ENCODE measurements around the gene SPDYE6. TPM values are rescaled to one million over a fixed set of nuclear protein-coding genes. Genes with fewer than 3 reads are reported as not detected.

Gene SPDYE6
- total and polyA plus RNA-seq, 7 donors = 0.23 TPM; not detected in 6

DNA sequence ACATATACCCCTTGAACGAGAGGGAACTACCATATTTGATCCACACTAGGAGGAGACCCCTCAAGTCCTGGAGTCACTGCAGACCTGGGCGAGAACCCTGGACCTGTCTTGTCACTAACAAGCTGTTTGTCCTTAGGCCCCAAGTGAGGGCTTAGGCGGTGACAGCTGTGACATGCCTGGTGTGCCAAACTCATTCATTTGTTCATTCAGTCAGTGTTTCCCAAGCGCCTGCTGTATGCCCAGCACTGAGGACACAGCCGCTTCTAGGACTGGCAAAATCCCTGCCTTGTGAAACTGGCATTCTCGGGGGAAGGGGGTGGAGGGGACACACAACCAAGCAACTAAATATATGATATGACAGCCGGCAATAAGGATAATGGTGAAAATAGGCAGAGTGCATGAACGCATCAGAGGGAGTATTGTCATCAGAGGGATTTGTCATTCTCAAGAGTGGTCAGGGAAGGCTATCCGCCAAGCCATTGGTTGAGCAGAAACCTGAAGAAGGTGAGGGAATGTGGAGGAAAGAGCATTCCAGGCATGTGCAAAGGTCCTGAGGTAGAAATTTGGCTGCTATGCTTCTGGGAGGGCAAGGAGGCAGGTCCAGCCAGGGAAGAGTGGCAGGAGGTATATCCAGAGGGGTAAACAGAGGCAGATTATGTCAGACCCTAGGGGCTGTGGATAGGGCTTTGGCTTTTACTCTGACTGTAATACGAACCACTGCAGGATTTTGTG lies 58.6 kb downstream of the SPDYE6 start:
- no peak for TF ChIP-seq POLR2AphosphoS5 (IDR thresholded peaks at IDR 0.05)
- TF ChIP-seq EP300 (IDR thresholded peaks at IDR 0.05) = no peak
- TF ChIP-seq, protein P1, sequence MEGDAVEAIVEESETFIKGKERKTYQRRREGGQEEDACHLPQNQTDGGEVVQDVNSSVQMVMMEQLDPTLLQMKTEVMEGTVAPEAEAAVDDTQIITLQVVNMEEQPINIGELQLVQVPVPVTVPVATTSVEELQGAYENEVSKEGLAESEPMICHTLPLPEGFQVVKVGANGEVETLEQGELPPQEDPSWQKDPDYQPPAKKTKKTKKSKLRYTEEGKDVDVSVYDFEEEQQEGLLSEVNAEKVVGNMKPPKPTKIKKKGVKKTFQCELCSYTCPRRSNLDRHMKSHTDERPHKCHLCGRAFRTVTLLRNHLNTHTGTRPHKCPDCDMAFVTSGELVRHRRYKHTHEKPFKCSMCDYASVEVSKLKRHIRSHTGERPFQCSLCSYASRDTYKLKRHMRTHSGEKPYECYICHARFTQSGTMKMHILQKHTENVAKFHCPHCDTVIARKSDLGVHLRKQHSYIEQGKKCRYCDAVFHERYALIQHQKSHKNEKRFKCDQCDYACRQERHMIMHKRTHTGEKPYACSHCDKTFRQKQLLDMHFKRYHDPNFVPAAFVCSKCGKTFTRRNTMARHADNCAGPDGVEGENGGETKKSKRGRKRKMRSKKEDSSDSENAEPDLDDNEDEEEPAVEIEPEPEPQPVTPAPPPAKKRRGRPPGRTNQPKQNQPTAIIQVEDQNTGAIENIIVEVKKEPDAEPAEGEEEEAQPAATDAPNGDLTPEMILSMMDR (IDR thresholded peaks at IDR 0.05) = no peak
- TF ChIP-seq POLR2A (IDR thresholded peaks at IDR 0.05) = no peak
- H3K27ac ChIP-seq = no peak overlapping the region
- no peaks in the 10 kb centered on the region for H3K4me1 ChIP-seq
- no peak overlapping the region for H3K4me3 ChIP-seq
- no peak for DNase-seq
- no peaks in the 10 kb centered on the region for H3K36me3 ChIP-seq
- intact Hi-C loops (cut with DNase I) = no loop called here
- H3K27me3 ChIP-seq = peaks cover 0 to 30% (median 18%) of the 10 kb centered on the region in 3 donors
- 94 to 95% methylated on average over 10 of the region's 10 CpGs for WGBS, 2 donors
- H3K9me3 ChIP-seq = no peaks in the 10 kb centered on the region

DNA sequence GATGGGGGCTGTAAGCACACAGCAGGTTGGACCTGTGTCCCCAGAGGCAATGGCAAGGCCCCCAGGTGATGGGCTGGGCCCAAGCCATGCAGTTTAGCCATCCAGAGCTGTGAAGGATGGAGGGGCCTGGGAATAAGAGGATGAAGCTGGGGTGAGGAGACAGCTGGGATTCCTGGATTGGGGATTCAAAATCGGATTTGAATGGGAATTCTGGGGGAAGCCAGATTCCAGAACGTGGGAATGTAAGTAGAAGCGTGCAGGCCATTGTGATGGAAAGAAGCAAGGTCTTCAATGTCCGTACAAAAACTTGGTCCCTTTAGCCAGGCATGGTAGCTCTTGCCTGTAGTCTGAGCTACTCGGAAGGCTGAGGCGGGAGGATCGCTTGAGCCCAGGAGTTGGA lies 59.7 kb downstream of the SPDYE6 start:
- Histone ChIP-seq H3K4me3 (no peak overlapping the region), H3K4me1 (no peaks in the 10 kb centered on the region), H3K27me3 (peaks cover 0 to 39% (median 19%) of the 10 kb centered on the region in 3 donors), H3K36me3 (no peaks in the 10 kb centered on the region), H3K27ac (no peak overlapping the region), H3K9me3 (no peaks in the 10 kb centered on the region)
- WGBS, 2 donors = 92 to 93% methylated on average over 7 of the region's 7 CpGs
- no peak for TF ChIP-seq EP300 (IDR thresholded peaks at IDR 0.05)
- no peak for TF ChIP-seq POLR2A (IDR thresholded peaks at IDR 0.05)
- TF ChIP-seq POLR2AphosphoS5 (IDR thresholded peaks at IDR 0.05) = no peak
- TF ChIP-seq, protein P1 (IDR thresholded peaks at IDR 0.05) = no peak
- DNase-seq = no peak
- intact Hi-C loops (cut with DNase I) = no loop called here

DNA sequence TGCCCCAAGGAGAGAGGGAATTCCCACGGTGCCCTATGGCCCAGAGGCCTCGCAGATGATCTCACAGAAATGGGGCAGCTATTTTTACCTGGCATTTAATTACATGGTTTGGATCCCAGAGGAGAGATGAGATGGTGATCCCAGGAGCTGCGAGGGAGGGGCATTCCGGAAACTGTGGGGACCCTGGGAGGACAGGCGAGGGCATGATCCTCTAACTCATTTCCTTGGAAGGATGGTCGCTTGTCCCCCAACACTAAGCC lies 60.1 kb downstream of the SPDYE6 start:
- H3K27me3 ChIP-seq = peaks cover 0 to 41% (median 19%) of the 10 kb centered on the region in 3 donors
- H3K4me3 ChIP-seq = no peak overlapping the region
- H3K9me3 ChIP-seq = no peaks in the 10 kb centered on the region
- H3K4me1 ChIP-seq = no peaks in the 10 kb centered on the region
- no peak overlapping the region for H3K27ac ChIP-seq
- 92 to 94% methylated on average over 6 of the region's 6 CpGs for WGBS, 2 donors
- intact Hi-C loops (cut with DNase I) = no loop called here
- H3K36me3 ChIP-seq = no peaks in the 10 kb centered on the region
- no peak for DNase-seq
- TF ChIP-seq POLR2AphosphoS5 (IDR thresholded peaks at IDR 0.05) (no peak), POLR2A (IDR thresholded peaks at IDR 0.05) (no peak), EP300 (IDR thresholded peaks at IDR 0.05) (no peak)
- TF ChIP-seq, protein P1 (IDR thresholded peaks at IDR 0.05) = no peak

Small RNA genes lying within 50 kb of the gene (small RNA-seq; reads per million reads assigned to genes)
- gene AC091390.4 = 0 reads per million in 3 donors
- 0 reads per million in 3 donors for gene MIR548O
- gene RF00019 = 0 reads per million in 3 donors

Other genes starting within 250 kb of the SPDYE6 start
- gene SH2B2, start 69.6 kb downstream of the SPDYE6 start, total RNA-seq = 10 to 100 TPM in 1 of 4 donors, 1 to 10 TPM in 3; 1.1 to 10.5 (median 5.5) TPM
- gene SH2B2, start 69.6 kb downstream of the SPDYE6 start, polyA plus RNA-seq = 1 to 10 TPM in 1 of 3 donors, not detected in 2; 4.6 TPM
- gene PRKRIP1, start 39.9 kb upstream of the SPDYE6 start, total RNA-seq = 10 to 100 TPM; 19.9 to 29.9 (median 25.9) TPM
- 10 to 100 TPM in 2 of 3 donors, 1 to 10 TPM in 1; 9.0 to 24.1 (median 12.6) TPM for gene PRKRIP1, start 39.9 kb upstream of the SPDYE6 start, polyA plus RNA-seq
- 10 to 100 TPM in 2 of 4 donors, 1 to 10 TPM in 2; 6.4 to 15.8 (median 11.1) TPM for gene ORAI2, start 77.1 kb upstream of the SPDYE6 start, total RNA-seq
- gene ORAI2, start 77.1 kb upstream of the SPDYE6 start, polyA plus RNA-seq = 10 to 100 TPM in 1 of 3 donors, 1 to 10 TPM in 2; 1.4 to 38.7 (median 3.6) TPM
- gene ALKBH4, start 108.4 kb upstream of the SPDYE6 start, total RNA-seq = 10 to 100 TPM in 3 of 4 donors, 1 to 10 TPM in 1; 8.0 to 26.7 (median 15.5) TPM
- gene ALKBH4, start 108.4 kb upstream of the SPDYE6 start, polyA plus RNA-seq = 10 to 100 TPM in 2 of 3 donors, 1 to 10 TPM in 1; 9.2 to 10.2 (median 10.2) TPM
- 10 to 100 TPM in 1 of 4 donors, 1 to 10 TPM in 3; 7.2 to 19.4 (median 8.8) TPM for gene LRWD1, start 108.5 kb upstream of the SPDYE6 start, total RNA-seq
- gene LRWD1, start 108.5 kb upstream of the SPDYE6 start, polyA plus RNA-seq = 10 to 100 TPM; 13.4 to 18.8 (median 16.2) TPM
- 10 to 100 TPM in 3 of 4 donors, 1 to 10 TPM in 1; 9.9 to 29.3 (median 20.5) TPM for gene POLR2J, start 122.5 kb upstream of the SPDYE6 start, total RNA-seq
- 100 to 1,000 TPM in 2 of 3 donors, 10 to 100 TPM in 1; 75.1 to 190 (median 166) TPM for gene POLR2J, start 122.5 kb upstream of the SPDYE6 start, polyA plus RNA-seq
- 10 to 100 TPM in 2 of 4 donors, 1 to 10 TPM in 2; 2.5 to 39.1 (median 12.9) TPM for gene RASA4B, start 161.3 kb upstream of the SPDYE6 start, total RNA-seq
- 10 to 100 TPM; 11.4 to 24.4 (median 16.6) TPM for gene RASA4B, start 161.3 kb upstream of the SPDYE6 start, polyA plus RNA-seq
- 10 to 100 TPM in 1 of 4 donors, 1 to 10 TPM in 2, under 1 TPM in 1; 0.99 to 10.9 (median 3.4) TPM for gene UPK3BL2, start 187.3 kb upstream of the SPDYE6 start, total RNA-seq
- 10 to 100 TPM in 1 of 3 donors, not detected in 2; 14.2 TPM for gene UPK3BL2, start 187.3 kb upstream of the SPDYE6 start, polyA plus RNA-seq
- gene SPDYE2, start 194.8 kb upstream of the SPDYE6 start, total RNA-seq = not detected
- under 1 TPM in 1 of 3 donors, not detected in 2; 0.12 TPM for gene SPDYE2, start 194.8 kb upstream of the SPDYE6 start, polyA plus RNA-seq
- gene POLR2J3, start 216.1 kb upstream of the SPDYE6 start, total RNA-seq = 10 to 100 TPM; 10.7 to 19.1 (median 15.1) TPM
- gene POLR2J3, start 216.1 kb upstream of the SPDYE6 start, polyA plus RNA-seq = 100 to 1,000 TPM in 1 of 3 donors, 10 to 100 TPM in 2; 13.9 to 103 (median 33.6) TPM